K562 (cell line): Measurements from ENCODE around the gene SLAIN1. TPM values are rescaled to one million over a fixed set of nuclear protein-coding genes. Genes with fewer than 3 reads are reported as not detected.

ENCODE experiments used
- ATAC-seq: fragments of 200-7000 bp; cut with Tn5 transposase; 3 replicates; pipeline ENCODE4 v1.9.1; 2020; ENCODE audit warnings: moderate library complexity
- BruUV-seq: library from RNA; stranded (reverse); fragments of 400-500 nt; replicated peaks from 2 replicates; lab custom pipeline; 2021; lab: Mats Ljungman, UMichigan
- CTCF ChIA-PET: fragments of 300-600 bp; formaldehyde crosslinking; extraction: SDS; loops from one replicate; lab custom pipeline; 2021; ENCODE audit warnings: low intra/inter-chr PET ratio; lab: Yijun Ruan, JAX
- POLR2A ChIA-PET: fragments of 300-600, 350-650 bp; sonication (Branson Sonifier 250); formaldehyde crosslinking; extraction: SDS; loops from one replicate; lab custom pipeline; 2021; ENCODE audit warnings: antibody characterized with exemption, inconsistent platforms; lab: Yijun Ruan, JAX
- DNase-seq, 4 experiments: peaks; one replicate each; pipeline versions ENCODE4 v3.0.0 to v3.0.0-alpha.2; 2011 to 2018; ENCODE audit warnings: low spot score in 3 of 4, mixed read lengths in 3 of 4; ENCODE audit errors: extremely low read depth in 1 of 4
- FAIRE-seq: peaks from 2 replicates; lab custom pipeline; 2011; peaks lifted over from hg19 to GRCh38; lab: Jason Lieb, UNC
- H2AFZ ChIP-seq: 2 replicates; pipeline ENCODE4 v1.6.0; 2011; ENCODE audit warnings: low read depth, low read length, control low read depth, inconsistent platforms
- H3K27ac ChIP-seq: fragments of 200-600 bp; 3 replicates; pipeline ENCODE4 v1.8.0; 2011; ENCODE audit warnings: low read depth, mild to moderate bottlenecking, control low read depth, inconsistent platforms, low read length, moderate library complexity, mixed read lengths; ENCODE audit errors: extremely low read depth
- H3K27me3 ChIP-seq, 2 experiments: fragments of 300-600 bp in 1 of 2; 2 replicates in 1 of 2; 3 replicates in 1 of 2; pipeline versions ENCODE4 v1.6.0 to v1.8.0; 2011; ENCODE audit warnings: inconsistent platforms in 2 of 2, low read length in 2 of 2, mild to moderate bottlenecking in 1 of 2, mixed read lengths in 1 of 2, moderate library complexity in 1 of 2; ENCODE audit not compliant: control insufficient read depth in 2 of 2, insufficient read depth in 2 of 2
- H3K36me3 ChIP-seq: fragments of 300-600 bp; 3 replicates; pipeline ENCODE4 v1.8.0; 2011; ENCODE audit warnings: mild to moderate bottlenecking, low read length, inconsistent platforms; ENCODE audit not compliant: control insufficient read depth, insufficient read depth
- H3K4me1 ChIP-seq, 2 experiments: fragments of 200-600 bp in 1 of 2; replicated peaks in 1 of 2; 2 replicates in 1 of 2; 3 replicates in 1 of 2; pipeline versions ENCODE4 v1.5.1 to v1.8.0; 2011; ENCODE audit warnings: inconsistent platforms in 2 of 2, low read length in 2 of 2, mild to moderate bottlenecking in 1 of 2, mixed read lengths in 1 of 2, moderate library complexity in 1 of 2; ENCODE audit not compliant: control insufficient read depth in 2 of 2, insufficient read depth in 2 of 2
- H3K4me2 ChIP-seq: 2 replicates; pipeline ENCODE4 v1.6.1; 2011; ENCODE audit warnings: low read length, control low read depth, inconsistent platforms, mixed read lengths; ENCODE audit not compliant: insufficient read depth
- H3K4me3 ChIP-seq: fragments of 200-600 bp; sonication (generic), shearing (Covaris generic); 2 replicates; pipeline ENCODE4 v1.5.1; 2016; ENCODE audit warnings: control low read depth, inconsistent platforms
- H3K79me2 ChIP-seq: fragments of 200-600 bp; 3 replicates; pipeline ENCODE4 v1.8.0; 2011; ENCODE audit warnings: low read length, inconsistent platforms; ENCODE audit not compliant: control insufficient read depth, insufficient read depth
- H3K9ac ChIP-seq, 2 experiments: 2 replicates each; pipeline versions ENCODE4 v1.6.0 to v1.6.1; 2011; ENCODE audit warnings: low read depth in 2 of 2, low read length in 2 of 2, control low read depth in 1 of 2, inconsistent platforms in 1 of 2, mild to moderate bottlenecking in 1 of 2, mixed read lengths in 1 of 2; ENCODE audit not compliant: insufficient read depth in 1 of 2
- H3K9me1 ChIP-seq: one replicate; pipeline ENCODE4 v1.6.0; 2011; ENCODE audit warnings: inconsistent platforms, mild to moderate bottlenecking, low read length, moderate library complexity; ENCODE audit not compliant: control insufficient read depth, insufficient read depth
- H3K9me3 ChIP-seq: replicated peaks from 2 replicates; pipeline ENCODE4 v1.5.1; 2011; ENCODE audit warnings: low read depth, low read length, inconsistent platforms; ENCODE audit not compliant: control insufficient read depth, insufficient read depth
- H4K20me1 ChIP-seq: replicated peaks from 2 replicates; pipeline ENCODE4 v1.6.1; 2011; ENCODE audit warnings: low read length, inconsistent platforms, mixed read lengths; ENCODE audit not compliant: control insufficient read depth, insufficient read depth
- KAT8 ChIP-seq: fragments of 450-650 bp; IDR thresholded peaks from 2 replicates; pipeline ENCODE4 v1.6.1; 2016; ENCODE audit warnings: low read depth, mild to moderate bottlenecking
- TOE1 ChIP-seq, 2 experiments: fragments of 450-650 bp in 1 of 2; sonication (generic) in 1 of 2; formaldehyde crosslinking in 1 of 2; IDR thresholded peaks; 2 replicates each; pipeline versions ENCODE4 v1.7.1 to v1.8.0; 2016 to 2022; ENCODE audit warnings: borderline replicate concordance in 2 of 2, mild to moderate bottlenecking in 2 of 2, antibody characterized with exemption in 1 of 2, inconsistent platforms in 1 of 2, low read depth in 1 of 2, missing genetic modification reagents in 1 of 2, moderate library complexity in 1 of 2
- ZNF140 ChIP-seq: fragments of 250-450 bp; sonication (Bioruptor Pico); IDR thresholded peaks from 2 replicates; pipeline ENCODE4 v1.8.0; 2021; ENCODE audit warnings: moderate library complexity, mild to moderate bottlenecking, inconsistent platforms
- ZNF143 ChIP-seq: sonication (generic); formaldehyde crosslinking; IDR thresholded peaks from 2 replicates; pipeline ENCODE4 v1.9.0; 2022; ENCODE audit warnings: mild to moderate bottlenecking, missing genetic modification reagents
- ZNF197 ChIP-seq: fragments of 200-800 bp; sonication (Bioruptor generic); IDR thresholded peaks from 2 replicates; pipeline ENCODE4 v1.6.1; 2016; ENCODE audit warnings: low read depth, missing genetic modification characterization, missing compliant biosample characterization
- WGBS: fragments of 100-300 bp; shearing (Covaris generic); methylation state at CpG from one replicate; pipeline ENCODE4 v1.1.6; 2016; ENCODE audit warnings: low coverage, mixed read lengths; ENCODE audit not compliant: insufficient coverage; ENCODE audit errors: missing lambda C conversion rate; 5-methylcytosine and 5-hydroxymethylcytosine counted together
- in situ Hi-C: fragments of 300-500 bp; cut with MboI; formaldehyde crosslinking; loops from 4 replicates; pipeline ENCODE4 v1.15.0; 2018; ENCODE audit warnings: inconsistent platforms, mixed read lengths
- intact Hi-C: fragments of 100-400 bp; cut with micrococcal nuclease; formaldehyde crosslinking; loops from 2 replicates; pipeline ENCODE4 v1.14.2; 2022
- polyA plus RNA-seq, 8 experiments: library from polyadenylated mRNA; depleted of rRNA in 4 of 8; stranded (reverse) in 5 of 8; unstranded in 3 of 8; fragments of >200 nt; fragmentation: Nextera tagmentation in 2 of 8; fragmentation: Illumina TruSeq in 1 of 8; extraction: Ambion mirVana in 2 of 8; extraction: Trizol in 1 of 8; gene quantifications; 2 replicates each; pipeline versions ENCODE4 v1.2.1 to v1.2.3, GENCODE V29; 2011 to 2014; ENCODE audit warnings: inconsistent platforms in 1 of 8, missing spikeins in 1 of 8
- total RNA-seq, 7 experiments: library from RNA; depleted of rRNA in 6 of 7; stranded (reverse); fragments of >200 nt in 6 of 7; fragmentation: Illumina TruSeq in 2 of 7; extraction: Trizol in 2 of 7; gene quantifications; 2 replicates each; pipeline versions ENCODE4 v1.2.1 to v1.2.3, GENCODE V29; 2011 to 2021; ENCODE audit warnings: low replicate concordance in 1 of 7
- TF ChIP-seq, protein P1 (sequence below): fragments of 250-450 bp; sonication (Bioruptor Pico); IDR thresholded peaks from 2 replicates; pipeline ENCODE4 v1.8.0; 2021; ENCODE audit warnings: borderline replicate concordance, mild to moderate bottlenecking, moderate library complexity; ENCODE audit not compliant: poor library complexity, severe bottlenecking

The SLAIN1 gene
- total and polyA plus RNA-seq, 9 of the 15 experiments (the other 6 are each of a cell fraction or from before 2014, with no cell fraction given) = 0.07 to 0.40 (median 0.10) TPM; not detected in 3

DNA sequence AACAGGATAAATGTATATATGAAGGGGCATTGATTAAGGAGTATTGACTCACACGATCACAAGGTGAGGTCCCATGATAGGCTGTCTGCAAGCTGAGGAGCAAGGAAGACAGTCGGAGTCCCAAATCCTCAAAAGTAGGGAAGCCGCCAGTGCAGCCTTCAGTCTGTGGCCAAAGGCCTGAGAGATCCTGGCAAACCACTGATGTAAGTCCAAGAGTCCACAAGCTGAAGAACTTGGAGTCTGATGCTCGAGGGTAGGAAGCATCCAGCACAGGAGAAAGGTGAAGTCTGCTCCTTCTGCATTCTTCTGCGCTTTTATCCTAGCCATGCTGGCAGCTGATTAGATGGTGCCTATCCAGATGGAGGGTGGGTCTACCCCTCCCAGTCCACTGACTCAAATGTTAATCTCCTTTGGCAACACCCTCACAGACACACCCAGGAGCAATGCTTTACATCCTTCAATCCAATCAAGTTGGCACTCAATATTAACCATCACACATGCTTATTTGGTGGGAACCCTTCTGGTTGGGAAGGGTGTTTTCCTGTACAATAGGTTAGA lies 55.1 kb downstream of the SLAIN1 start:
- FAIRE-seq = no peak
- no peaks in the 10 kb centered on the region for H3K4me1 ChIP-seq
- H3K36me3 ChIP-seq = no peaks in the 10 kb centered on the region
- WGBS = 8% methylated on average over 4 of the region's 5 CpGs
- CTCF ChIA-PET = interaction anchor here (1.2 to 1.6 kb wide), 2 partner anchors 159 to 160 kb away, joined by 4 to 9 read pairs; no protein-coding TSS in a partner anchor
- H3K4me2 ChIP-seq = no peak overlapping the region
- no peaks in the 10 kb centered on the region for H3K79me2 ChIP-seq
- intact Hi-C loops = loop anchor here (5.0 to 10.0 kb wide), 2 partner anchors 160 to 258 kb away; no protein-coding TSS in a partner anchor
- H3K9ac ChIP-seq = no peak overlapping the region
- ATAC-seq = no peak
- H2AFZ ChIP-seq = no peak overlapping the region
- DNase-seq = no peak
- no peak overlapping the region for H3K27ac ChIP-seq
- no peaks in the 10 kb centered on the region for H3K27me3 ChIP-seq
- H3K9me3 ChIP-seq = no peaks in the 10 kb centered on the region
- no TSS peak for BruUV-seq
- no peaks in the 10 kb centered on the region for H4K20me1 ChIP-seq
- POLR2A ChIA-PET = no interaction called here
- no peak overlapping the region for H3K4me3 ChIP-seq
- in situ Hi-C loops = no loop called here
- TF ChIP-seq TOE1 (IDR thresholded peaks at IDR 0.05; ENCODE audit: borderline replicate concordance) = no peak
- no peak for TF ChIP-seq TOE1 (CRISPR knock-in tag; IDR thresholded peaks at IDR 0.05; ENCODE audit: borderline replicate concordance, low read depth)
- TF ChIP-seq ZNF143 (CRISPR knock-in tag) = no peak
- no peak for TF ChIP-seq ZNF140 (CRISPR knock-in tag)
- TF ChIP-seq, protein P1, sequence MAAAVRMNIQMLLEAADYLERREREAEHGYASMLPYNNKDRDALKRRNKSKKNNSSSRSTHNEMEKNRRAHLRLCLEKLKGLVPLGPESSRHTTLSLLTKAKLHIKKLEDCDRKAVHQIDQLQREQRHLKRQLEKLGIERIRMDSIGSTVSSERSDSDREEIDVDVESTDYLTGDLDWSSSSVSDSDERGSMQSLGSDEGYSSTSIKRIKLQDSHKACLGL (CRISPR knock-in tag) = no peak
- TF ChIP-seq ZNF197 (CRISPR knock-in tag) = no peak
- no peak for TF ChIP-seq KAT8
- no peaks in the 10 kb centered on the region for H3K9me1 ChIP-seq
